ENCODE data around the gene BCORL1.

DNA sequence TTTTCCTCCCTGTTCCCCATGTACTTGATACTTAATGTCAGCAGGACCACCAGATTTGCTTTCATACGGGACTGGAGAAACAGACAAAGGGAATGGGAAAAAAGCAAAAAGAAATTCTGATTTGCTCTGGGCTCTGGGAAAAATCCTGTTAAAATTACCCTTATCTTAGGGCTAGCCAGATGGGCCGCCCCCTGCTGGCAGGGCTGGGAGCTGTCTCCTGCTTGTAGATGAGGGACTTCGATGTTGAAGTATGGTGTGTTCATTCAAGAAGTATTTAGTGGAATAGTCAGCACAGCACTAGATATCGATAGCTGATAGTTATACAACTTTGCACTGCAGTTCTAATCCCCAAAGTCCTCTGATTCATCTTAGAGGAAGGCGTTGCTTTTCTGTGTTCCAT lies 45.8 kb downstream of the BCORL1 start:
- TF ChIP-seq, protein P1, sequence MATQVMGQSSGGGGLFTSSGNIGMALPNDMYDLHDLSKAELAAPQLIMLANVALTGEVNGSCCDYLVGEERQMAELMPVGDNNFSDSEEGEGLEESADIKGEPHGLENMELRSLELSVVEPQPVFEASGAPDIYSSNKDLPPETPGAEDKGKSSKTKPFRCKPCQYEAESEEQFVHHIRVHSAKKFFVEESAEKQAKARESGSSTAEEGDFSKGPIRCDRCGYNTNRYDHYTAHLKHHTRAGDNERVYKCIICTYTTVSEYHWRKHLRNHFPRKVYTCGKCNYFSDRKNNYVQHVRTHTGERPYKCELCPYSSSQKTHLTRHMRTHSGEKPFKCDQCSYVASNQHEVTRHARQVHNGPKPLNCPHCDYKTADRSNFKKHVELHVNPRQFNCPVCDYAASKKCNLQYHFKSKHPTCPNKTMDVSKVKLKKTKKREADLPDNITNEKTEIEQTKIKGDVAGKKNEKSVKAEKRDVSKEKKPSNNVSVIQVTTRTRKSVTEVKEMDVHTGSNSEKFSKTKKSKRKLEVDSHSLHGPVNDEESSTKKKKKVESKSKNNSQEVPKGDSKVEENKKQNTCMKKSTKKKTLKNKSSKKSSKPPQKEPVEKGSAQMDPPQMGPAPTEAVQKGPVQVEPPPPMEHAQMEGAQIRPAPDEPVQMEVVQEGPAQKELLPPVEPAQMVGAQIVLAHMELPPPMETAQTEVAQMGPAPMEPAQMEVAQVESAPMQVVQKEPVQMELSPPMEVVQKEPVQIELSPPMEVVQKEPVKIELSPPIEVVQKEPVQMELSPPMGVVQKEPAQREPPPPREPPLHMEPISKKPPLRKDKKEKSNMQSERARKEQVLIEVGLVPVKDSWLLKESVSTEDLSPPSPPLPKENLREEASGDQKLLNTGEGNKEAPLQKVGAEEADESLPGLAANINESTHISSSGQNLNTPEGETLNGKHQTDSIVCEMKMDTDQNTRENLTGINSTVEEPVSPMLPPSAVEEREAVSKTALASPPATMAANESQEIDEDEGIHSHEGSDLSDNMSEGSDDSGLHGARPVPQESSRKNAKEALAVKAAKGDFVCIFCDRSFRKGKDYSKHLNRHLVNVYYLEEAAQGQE (IDR thresholded peaks at IDR 0.05; ENCODE audit: insufficient replicate concordance, low read depth) = no peak
- TF ChIP-seq, protein P2, sequence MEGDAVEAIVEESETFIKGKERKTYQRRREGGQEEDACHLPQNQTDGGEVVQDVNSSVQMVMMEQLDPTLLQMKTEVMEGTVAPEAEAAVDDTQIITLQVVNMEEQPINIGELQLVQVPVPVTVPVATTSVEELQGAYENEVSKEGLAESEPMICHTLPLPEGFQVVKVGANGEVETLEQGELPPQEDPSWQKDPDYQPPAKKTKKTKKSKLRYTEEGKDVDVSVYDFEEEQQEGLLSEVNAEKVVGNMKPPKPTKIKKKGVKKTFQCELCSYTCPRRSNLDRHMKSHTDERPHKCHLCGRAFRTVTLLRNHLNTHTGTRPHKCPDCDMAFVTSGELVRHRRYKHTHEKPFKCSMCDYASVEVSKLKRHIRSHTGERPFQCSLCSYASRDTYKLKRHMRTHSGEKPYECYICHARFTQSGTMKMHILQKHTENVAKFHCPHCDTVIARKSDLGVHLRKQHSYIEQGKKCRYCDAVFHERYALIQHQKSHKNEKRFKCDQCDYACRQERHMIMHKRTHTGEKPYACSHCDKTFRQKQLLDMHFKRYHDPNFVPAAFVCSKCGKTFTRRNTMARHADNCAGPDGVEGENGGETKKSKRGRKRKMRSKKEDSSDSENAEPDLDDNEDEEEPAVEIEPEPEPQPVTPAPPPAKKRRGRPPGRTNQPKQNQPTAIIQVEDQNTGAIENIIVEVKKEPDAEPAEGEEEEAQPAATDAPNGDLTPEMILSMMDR (IDR thresholded peaks at IDR 0.05; ENCODE audit: insufficient read depth, low read length) = peak; percentile 47
- TF ChIP-seq SPI1 (IDR thresholded peaks at IDR 0.05; ENCODE audit: borderline replicate concordance, low read depth) (no peak), POLR2AphosphoS5 (IDR thresholded peaks at IDR 0.05; ENCODE audit: low read depth) (no peak), GABPA (IDR thresholded peaks at IDR 0.05; ENCODE audit: low read depth) (no peak)
